Measurements from ENCODE around the gene TAAR8. TPM values are rescaled to one million over a fixed set of nuclear protein-coding genes. Genes with fewer than 3 reads are reported as not detected.

TAAR8 gene
- total and polyA plus RNA-seq, 2 donors (not counting 1 experiment from before 2014, with no cell fraction given) = not detected

- TF ChIP-seq CTCF (IDR thresholded peaks at IDR 0.05) (no peak), EZH2 (IDR thresholded peaks at IDR 0.05; ENCODE audit: borderline replicate concordance, insufficient read depth, low read depth, low read length, poor library complexity, severe bottlenecking) (no peak)
- Histone ChIP-seq H3K27me3 (replicated peaks in 1 of 4; ENCODE audit: control extremely low read depth in 1 of 4, control insufficient read depth in 3 of 4, insufficient read depth in 4 of 4, low read length in 3 of 4) (peaks cover 0 to 18% (median 1%) of the 10 kb centered on the region in 4 experiments), H3K27ac (ENCODE audit: low read length in 2 of 2) (no peak within 1 kb of the TSS), H3K4me1 (ENCODE audit: control insufficient read depth in 2 of 2, insufficient read depth in 2 of 2, low read length in 2 of 2) (no peaks in the 10 kb centered on the region), H3K79me2 (ENCODE audit: control insufficient read depth, insufficient read depth, low read length) (no peaks in the 10 kb centered on the region), H2AFZ (ENCODE audit: insufficient read depth, low read depth, low read length, poor library complexity, severe bottlenecking) (no peak within 1 kb of the TSS), H4K20me1 (ENCODE audit: control insufficient read depth, insufficient read depth, low read length, poor library complexity, severe bottlenecking) (no peaks in the 10 kb centered on the region), H3K36me3 (replicated peaks in 1 of 2; ENCODE audit: control extremely low read depth in 1 of 2, control insufficient read depth in 1 of 2, extremely low read depth in 1 of 2, insufficient read depth in 2 of 2, low read length in 1 of 2) (no peaks in the 10 kb centered on the region), H3K4me2 (replicated peaks; ENCODE audit: low read depth, low read length, poor library complexity, severe bottlenecking) (no peak within 1 kb of the TSS), H3K4me3 (ENCODE audit: control extremely low read depth in 1 of 5, extremely low read depth in 1 of 5, insufficient read depth in 1 of 5, low read depth in 2 of 5, low read length in 4 of 5) (no peak within 1 kb of the TSS), H3K9me3 (ENCODE audit: control extremely low read depth in 1 of 3, control insufficient read depth in 2 of 3, insufficient read depth in 1 of 3, low read length in 2 of 3) (no peaks in the 10 kb centered on the region), H3K9ac (ENCODE audit: low read length) (no peak within 1 kb of the TSS)
- H3K9me3 Mint-ChIP-seq (ENCODE audit: insufficient read depth) = no peaks in the 10 kb centered on the region
- ATAC-seq (ENCODE audit: low read depth) (no peak), DNase-seq (no peak)
- CTCF ChIA-PET = interaction anchor here (1.5 kb wide), 1 partner anchor 261 kb away, joined by 3 read pairs; the partner anchor contains the start of gene SLC18B1
- no peak within 1 kb of the TSS for H3K27ac Mint-ChIP-seq
- H3K27me3 Mint-ChIP-seq = peaks cover 18% of the 10 kb centered on the region
- intact Hi-C loops (cut with micrococcal nuclease) = loop anchor here (10.0 kb wide), 1 partner anchor 1557 kb away; no protein-coding TSS in a partner anchor
- POLR2A ChIA-PET = no interaction called here
- no peak within 1 kb of the TSS for H3K4me3 Mint-ChIP-seq
- no peaks in the 10 kb centered on the region for H3K4me1 Mint-ChIP-seq
- WGBS (ENCODE audit: insufficient coverage) = 100% methylated on average over 2 of the region's 4 CpGs
Observed at GRCh38 chr6:132537977-132538376, 14.5 kb upstream of the TAAR8 start, which contains the start of gene TAAR9. Gene TAAR9 (plus strand): TSS chr6:132538277. CDS start chr6:132538290, 13 bp downstream.

- no peak overlapping the region for H3K9ac ChIP-seq (ENCODE audit: low read length)
- peaks cover 0 to 2% of the 10 kb centered on the region in 2 donors for H3K4me1 ChIP-seq (ENCODE audit: control insufficient read depth in 2 of 2, insufficient read depth in 2 of 2, low read length in 2 of 2)
- Mint-ChIP-seq H3K9me3 (ENCODE audit: insufficient read depth) (no peaks in the 10 kb centered on the region), H3K27me3 (peaks cover 17% of the 10 kb centered on the region), H3K27ac (no peak overlapping the region), H3K4me1 (peaks cover 3% of the 10 kb centered on the region), H3K4me3 (no peak overlapping the region)
- no peak overlapping the region for H2AFZ ChIP-seq (ENCODE audit: insufficient read depth, low read depth, low read length, poor library complexity, severe bottlenecking)
- H4K20me1 ChIP-seq (ENCODE audit: control insufficient read depth, insufficient read depth, low read length, poor library complexity, severe bottlenecking) = no peaks in the 10 kb centered on the region
- no peaks in the 10 kb centered on the region for H3K36me3 ChIP-seq (replicated peaks in 1 of 2; ENCODE audit: control extremely low read depth in 1 of 2, control insufficient read depth in 1 of 2, extremely low read depth in 1 of 2, insufficient read depth in 2 of 2, low read length in 1 of 2)
- no peak overlapping the region for H3K27ac ChIP-seq (ENCODE audit: low read length in 2 of 2)
- no peak overlapping the region for H3K4me2 ChIP-seq (replicated peaks; ENCODE audit: low read depth, low read length, poor library complexity, severe bottlenecking)
- intact Hi-C loops (cut with micrococcal nuclease) = no loop called here
- no peak overlapping the region for H3K4me3 ChIP-seq (ENCODE audit: control extremely low read depth in 1 of 5, extremely low read depth in 1 of 5, insufficient read depth in 1 of 5, low read depth in 2 of 5, low read length in 4 of 5)
- DNase-seq (no peak), ATAC-seq (ENCODE audit: low read depth) (no peak)
- no peaks in the 10 kb centered on the region for H3K9me3 ChIP-seq (ENCODE audit: control extremely low read depth in 1 of 3, control insufficient read depth in 2 of 3, insufficient read depth in 1 of 3, low read length in 2 of 3)
- ChIA-PET POLR2A (no interaction called here), CTCF (interaction anchor here (1.7 kb wide), 1 partner anchor 14 kb away, joined by 8 read pairs; no protein-coding TSS in a partner anchor)
- TF ChIP-seq CTCF (IDR thresholded peaks at IDR 0.05) (no peak), EZH2 (IDR thresholded peaks at IDR 0.05; ENCODE audit: borderline replicate concordance, insufficient read depth, low read depth, low read length, poor library complexity, severe bottlenecking) (no peak)
- H3K79me2 ChIP-seq (ENCODE audit: control insufficient read depth, insufficient read depth, low read length) = no peaks in the 10 kb centered on the region
- H3K27me3 ChIP-seq (replicated peaks in 1 of 4; ENCODE audit: control extremely low read depth in 1 of 4, control insufficient read depth in 3 of 4, insufficient read depth in 4 of 4, low read length in 3 of 4) = peaks cover 0 to 14% (median 1%) of the 10 kb centered on the region in 4 experiments
Observed at GRCh38 chr6:132544826-132545225, 7.6 kb upstream of the TAAR8 start.

Data from B cell (primary cell).